ENCODE measurements around the gene APBA1. TPM values are rescaled to one million over a fixed set of nuclear protein-coding genes. Genes with fewer than 3 reads are reported as not detected.

Gene APBA1
- total RNA-seq, 4 donors from 2014 or later, result 3.6 to 11.7 (median 8.0) TPM

- intact Hi-C loops (cut with DNase I; ENCODE audit: low total_unique reads), result no loop called here
- TF ChIP-seq POLR2A (IDR thresholded peaks at IDR 0.05) (no peak), CTCF (IDR thresholded peaks at IDR 0.05) (no peak)
- peak overlapping the region; percentile 59 to 86 for H3K4me3 ChIP-seq
Measured at GRCh38 chr9:69673311-69673640, 1.1 kb upstream of the APBA1 start.

GRCh38 chr9:69672596-69673310, 582 bp upstream of the APBA1 start:
- DNase-seq, result peak; percentile 75 to 83
- TF ChIP-seq POLR2A (IDR thresholded peaks at IDR 0.05) (no peak), CTCF (IDR thresholded peaks at IDR 0.05) (peak; percentile 76 to 89 (median 78))
- intact Hi-C loops (cut with DNase I; ENCODE audit: low total_unique reads), result no loop called here
- Histone ChIP-seq H3K27me3 (no peaks in the 10 kb centered on the region), H3K4me3 (peak overlapping the region; percentile 59 to 86), H3K9me3 (no peaks in the 10 kb centered on the region), H3K36me3 (no peaks in the 10 kb centered on the region), H3K27ac (peak overlapping the region; percentile 86 to 90), H3K4me1 (no peaks in the 10 kb centered on the region)

More at GRCh38 chr9:69673311-69673640, 1.1 kb upstream of the APBA1 start:
- Histone ChIP-seq H3K27ac (peak overlapping the region; percentile 86 to 90), H3K4me1 (no peaks in the 10 kb centered on the region), H3K36me3 (no peaks in the 10 kb centered on the region), H3K27me3 (no peaks in the 10 kb centered on the region), H3K9me3 (no peaks in the 10 kb centered on the region)
- DNase-seq, result no peak

GRCh38 chr9:69671311-69671878, 776 bp downstream of the APBA1 start:
- H3K36me3 ChIP-seq, result no peaks in the 10 kb centered on the region

GRCh38 chr9:69667306-69667705, 4.9 kb downstream of the APBA1 start:
- no peaks in the 10 kb centered on the region for H3K9me3 ChIP-seq

More at GRCh38 chr9:69671311-69671878, 776 bp downstream of the APBA1 start:
- TF ChIP-seq CTCF (IDR thresholded peaks at IDR 0.05), result no peak
- no peak for TF ChIP-seq POLR2A (IDR thresholded peaks at IDR 0.05)
- intact Hi-C loops (cut with DNase I; ENCODE audit: low total_unique reads), result no loop called here
- H3K4me3 ChIP-seq, result peak overlapping the region; percentile 59 to 86
- no peaks in the 10 kb centered on the region for H3K4me1 ChIP-seq
- no peaks in the 10 kb centered on the region for H3K9me3 ChIP-seq
- DNase-seq, result peak; percentile 15 to 16
- H3K27me3 ChIP-seq, result no peaks in the 10 kb centered on the region
- H3K27ac ChIP-seq, result peak overlapping the region; percentile 86 to 90

More at GRCh38 chr9:69667306-69667705, 4.9 kb downstream of the APBA1 start:
- no peaks in the 10 kb centered on the region for H3K4me1 ChIP-seq
- DNase-seq, result no peak
- H3K27me3 ChIP-seq, result no peaks in the 10 kb centered on the region
- H3K27ac ChIP-seq, result no peak overlapping the region
- H3K4me3 ChIP-seq, result no peak overlapping the region
- no peak for TF ChIP-seq POLR2A (IDR thresholded peaks at IDR 0.05)
- TF ChIP-seq CTCF (IDR thresholded peaks at IDR 0.05), result no peak
- H3K36me3 ChIP-seq, result no peaks in the 10 kb centered on the region
- intact Hi-C loops (cut with DNase I; ENCODE audit: low total_unique reads), result no loop called here
